H9 (cell line): ENCODE measurements around the gene MIEF2. TPM values are rescaled to one million over a fixed set of nuclear protein-coding genes. Genes with fewer than 3 reads are reported as not detected.

ENCODE experiments used
- DNase-seq: peaks from one replicate; pipeline ENCODE4 v3.0.0-alpha.2; 2017
- H2AFZ ChIP-seq: one replicate; pipeline ENCODE4 v1.6.1; 2013; ENCODE audit warnings: mild to moderate bottlenecking, low read length, control low read depth, moderate library complexity
- H2AK5ac ChIP-seq: 2 replicates; pipeline ENCODE4 v1.6.1; 2013; ENCODE audit warnings: low read length, control low read depth, mixed read lengths; ENCODE audit not compliant: insufficient read length
- H2BK120ac ChIP-seq: one replicate; pipeline ENCODE4 v1.6.1; 2013; ENCODE audit warnings: low read depth, mild to moderate bottlenecking, low read length, control low read depth, inconsistent platforms; ENCODE audit not compliant: poor library complexity, severe bottlenecking
- H2BK12ac ChIP-seq: 2 replicates; pipeline ENCODE4 v1.6.1; 2013; ENCODE audit warnings: low read length, control low read depth, mixed read lengths, low read depth; ENCODE audit not compliant: insufficient read length
- H2BK15ac ChIP-seq: 2 replicates; pipeline ENCODE4 v1.6.1; 2013; ENCODE audit warnings: low read depth, low read length, control low read depth
- H2BK20ac ChIP-seq: one replicate; pipeline ENCODE4 v1.6.1; 2013; ENCODE audit warnings: low read depth, mild to moderate bottlenecking, low read length, control low read depth, inconsistent platforms; ENCODE audit not compliant: poor library complexity, severe bottlenecking
- H2BK5ac ChIP-seq: 2 replicates; pipeline ENCODE4 v1.6.1; 2013; ENCODE audit warnings: low read length, control low read depth, mixed read lengths; ENCODE audit not compliant: insufficient read length
- H3K14ac ChIP-seq: 2 replicates; pipeline ENCODE4 v1.6.1; 2013; ENCODE audit warnings: low read length, control low read depth; ENCODE audit not compliant: insufficient read depth
- H3K18ac ChIP-seq: 2 replicates; pipeline ENCODE4 v1.6.1; 2013; ENCODE audit warnings: low read depth, mild to moderate bottlenecking, mixed read lengths, low read length, control low read depth; ENCODE audit not compliant: insufficient read length
- H3K23ac ChIP-seq: 2 replicates; pipeline ENCODE4 v1.6.1; 2013; ENCODE audit warnings: low read length, control low read depth, mixed read lengths, low read depth; ENCODE audit not compliant: insufficient read length
- H3K23me2 ChIP-seq: 2 replicates; pipeline ENCODE4 v1.6.1; 2013; ENCODE audit warnings: low read depth, mild to moderate bottlenecking, mixed read lengths, low read length, control low read depth; ENCODE audit not compliant: insufficient read length, poor library complexity, severe bottlenecking
- H3K27ac ChIP-seq: 2 replicates; pipeline ENCODE4 v1.5.1; 2013; ENCODE audit warnings: low read length, control low read depth, mixed read lengths, low read depth; ENCODE audit not compliant: insufficient read length
- H3K27me3 ChIP-seq: 2 replicates; pipeline ENCODE4 v1.6.1; 2013; ENCODE audit warnings: low read length, control low read depth, inconsistent platforms; ENCODE audit not compliant: insufficient read depth
- H3K4ac ChIP-seq: 2 replicates; pipeline ENCODE4 v1.6.1; 2013; ENCODE audit warnings: low read depth, mild to moderate bottlenecking, control low read depth, inconsistent platforms, low read length, moderate library complexity
- H3K4me1 ChIP-seq: 2 replicates; pipeline ENCODE4 v1.6.1; 2013; ENCODE audit warnings: low read length, control low read depth, inconsistent platforms; ENCODE audit not compliant: insufficient read depth
- H3K4me2 ChIP-seq: 2 replicates; pipeline ENCODE4 v1.6.1; 2013; ENCODE audit warnings: low read length, control low read depth, mixed read lengths; ENCODE audit not compliant: insufficient read length, insufficient read depth
- H3K56ac ChIP-seq: 2 replicates; pipeline ENCODE4 v1.6.1; 2013; ENCODE audit warnings: low read depth, mild to moderate bottlenecking, mixed read lengths, low read length, control low read depth; ENCODE audit not compliant: insufficient read length
- H3K79me1 ChIP-seq: 2 replicates; pipeline ENCODE4 v1.6.1; 2013; ENCODE audit warnings: low read depth, mild to moderate bottlenecking, moderate library complexity, low read length, control low read depth, inconsistent platforms; ENCODE audit not compliant: insufficient read depth, poor library complexity, severe bottlenecking
- H3K79me2 ChIP-seq: 2 replicates; pipeline ENCODE4 v1.6.1; 2013; ENCODE audit warnings: low read length, control low read depth, inconsistent platforms; ENCODE audit not compliant: insufficient read depth
- H3K9ac ChIP-seq: 2 replicates; pipeline ENCODE4 v1.6.1; 2013; ENCODE audit warnings: low read length, control low read depth, mixed read lengths; ENCODE audit not compliant: insufficient read length; ENCODE audit errors: extremely low read depth
- H3K9me3 ChIP-seq: one replicate; pipeline ENCODE4 v1.6.1; 2013; ENCODE audit warnings: low read depth, low read length, inconsistent platforms; ENCODE audit not compliant: control insufficient read depth
- H3T11ph ChIP-seq: one replicate; pipeline ENCODE4 v1.6.1; 2013; ENCODE audit warnings: mild to moderate bottlenecking, low read length, control low read depth, inconsistent platforms
- H4K20me1 ChIP-seq: one replicate; pipeline ENCODE4 v1.6.1; 2013; ENCODE audit not compliant: control insufficient read depth, insufficient read length, insufficient read depth
- H4K5ac ChIP-seq: 2 replicates; pipeline ENCODE4 v1.6.1; 2013; ENCODE audit warnings: low read depth, mild to moderate bottlenecking, mixed read lengths, low read length, control low read depth; ENCODE audit not compliant: insufficient read length
- H4K8ac ChIP-seq: replicated peaks from 2 replicates; pipeline ENCODE4 v1.6.1; 2013; ENCODE audit warnings: low read length, control low read depth, mixed read lengths, low read depth; ENCODE audit not compliant: insufficient read length
- H4K91ac ChIP-seq: 2 replicates; pipeline ENCODE4 v1.6.1; 2013; ENCODE audit warnings: low read depth, mild to moderate bottlenecking, moderate library complexity, mixed read lengths, low read length, control low read depth; ENCODE audit not compliant: insufficient read length
- H3K27ac Mint-ChIP-seq, 3 experiments: 2 replicates in 2 of 3; 3 replicates in 1 of 3; pipeline ENCODE4 v1.8.0; 2020 to 2021; ENCODE audit warnings: mixed read lengths in 3 of 3, mild to moderate bottlenecking in 1 of 3, moderate library complexity in 1 of 3
- H3K27me3 Mint-ChIP-seq: 2 replicates; pipeline ENCODE4 v1.8.0; 2021; ENCODE audit warnings: low read depth, mild to moderate bottlenecking, moderate library complexity, mixed read lengths
- H3K36me3 Mint-ChIP-seq, 3 experiments: 2 replicates in 2 of 3; 3 replicates in 1 of 3; pipeline ENCODE4 v1.8.0; 2020 to 2021; ENCODE audit warnings: low read depth in 3 of 3, mixed read lengths in 3 of 3; ENCODE audit not compliant: insufficient read depth in 1 of 3
- H3K4me1 Mint-ChIP-seq, 2 experiments: 2 replicates each; pipeline ENCODE4 v1.8.0; 2020; ENCODE audit warnings: mixed read lengths in 2 of 2
- H3K4me3 Mint-ChIP-seq, 2 experiments: 2 replicates in 1 of 2; 3 replicates in 1 of 2; pipeline ENCODE4 v1.8.0; 2020 to 2021; ENCODE audit warnings: mild to moderate bottlenecking in 2 of 2, mixed read lengths in 2 of 2, moderate library complexity in 1 of 2
- H3K9me3 Mint-ChIP-seq, 2 experiments: 2 replicates in 1 of 2; 3 replicates in 1 of 2; pipeline ENCODE4 v1.8.0; 2020; ENCODE audit warnings: mild to moderate bottlenecking in 2 of 2, mixed read lengths in 2 of 2, moderate library complexity in 1 of 2
- WGBS: extraction: QIAGEN DNeasy Blood & Tissue Kit; methylation state at CpG from one replicate; pipeline ENCODE4 v1.1.7; 2013; ENCODE audit warnings: missing lambda C conversion rate, low lambda C conversion rate, mixed read lengths; ENCODE audit not compliant: insufficient read length; ENCODE audit errors: extremely low coverage; 5-methylcytosine and 5-hydroxymethylcytosine counted together
- total RNA-seq: library from RNA; stranded (reverse); gene quantifications from 2 replicates; pipeline ENCODE4 v1.2.1, GENCODE V29; 2021
- TF ChIP-seq, protein P1 (sequence below): fragments of 200-600 bp; sonication (generic); conservative IDR thresholded peaks from 3 replicates; pipeline ENCODE4 v1.8.0; 2021; ENCODE audit warnings: antibody characterized with exemption, mild to moderate bottlenecking

MIEF2 gene
- total RNA-seq, 1 experiment from 2014 or later: 10.3 TPM

GRCh38 chr17:18252160-18252559 lies 8.3 kb upstream of the MIEF2 start:
- Histone ChIP-seq H4K5ac (no peak overlapping the region), H3K18ac (no peak overlapping the region), H3K79me2 (no peaks in the 10 kb centered on the region; the same call in 1 of the 2 replicates), H2BK120ac (no peak overlapping the region), H2BK15ac (no peak overlapping the region), H3K56ac (no peak overlapping the region), H4K8ac (no peak overlapping the region), H4K20me1 (no peaks in the 10 kb centered on the region), H2BK12ac (no peak overlapping the region), H3K4me2 (no peak overlapping the region), H3K4ac (no peak overlapping the region), H3T11ph (no peak overlapping the region), H3K23me2 (no peaks in the 10 kb centered on the region), H3K9ac (no peak overlapping the region), H2BK20ac (no peak overlapping the region), H2AFZ (no peak overlapping the region), H2AK5ac (no peak overlapping the region), H3K9me3 (no peaks in the 10 kb centered on the region), H3K79me1 (no peaks in the 10 kb centered on the region), H2BK5ac (no peak overlapping the region), H3K27ac (no peak overlapping the region), H3K14ac (no peak overlapping the region), H3K4me1 (no peaks in the 10 kb centered on the region), H3K23ac (no peak overlapping the region), H4K91ac (no peak overlapping the region), H3K27me3 (no peaks in the 10 kb centered on the region)
- H3K36me3 Mint-ChIP-seq: peaks cover 31 to 89% (median 88%) of the 10 kb centered on the region in 3 experiments; a peak in 6 of 7 replicates
- H3K9me3 Mint-ChIP-seq: no peaks in the 10 kb centered on the region; a peak in 1 of 5 replicates
- TF ChIP-seq, protein P1, sequence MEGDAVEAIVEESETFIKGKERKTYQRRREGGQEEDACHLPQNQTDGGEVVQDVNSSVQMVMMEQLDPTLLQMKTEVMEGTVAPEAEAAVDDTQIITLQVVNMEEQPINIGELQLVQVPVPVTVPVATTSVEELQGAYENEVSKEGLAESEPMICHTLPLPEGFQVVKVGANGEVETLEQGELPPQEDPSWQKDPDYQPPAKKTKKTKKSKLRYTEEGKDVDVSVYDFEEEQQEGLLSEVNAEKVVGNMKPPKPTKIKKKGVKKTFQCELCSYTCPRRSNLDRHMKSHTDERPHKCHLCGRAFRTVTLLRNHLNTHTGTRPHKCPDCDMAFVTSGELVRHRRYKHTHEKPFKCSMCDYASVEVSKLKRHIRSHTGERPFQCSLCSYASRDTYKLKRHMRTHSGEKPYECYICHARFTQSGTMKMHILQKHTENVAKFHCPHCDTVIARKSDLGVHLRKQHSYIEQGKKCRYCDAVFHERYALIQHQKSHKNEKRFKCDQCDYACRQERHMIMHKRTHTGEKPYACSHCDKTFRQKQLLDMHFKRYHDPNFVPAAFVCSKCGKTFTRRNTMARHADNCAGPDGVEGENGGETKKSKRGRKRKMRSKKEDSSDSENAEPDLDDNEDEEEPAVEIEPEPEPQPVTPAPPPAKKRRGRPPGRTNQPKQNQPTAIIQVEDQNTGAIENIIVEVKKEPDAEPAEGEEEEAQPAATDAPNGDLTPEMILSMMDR: no peak
- no CpG with 5 or more reads among the region's 5 CpGs for WGBS
- no peak for DNase-seq
- H3K27ac Mint-ChIP-seq: no peak overlapping the region
- peaks cover 18 to 25% of the 10 kb centered on the region in 2 experiments for H3K4me1 Mint-ChIP-seq
- no peak overlapping the region for H3K4me3 Mint-ChIP-seq
- H3K27me3 Mint-ChIP-seq: no peaks in the 10 kb centered on the region; the same call in 1 of the 2 replicates
